ENCODE measurements around the gene CFAP90.
A peak's percentile ranks its signal among the peaks of the same experiment; 100 is the strongest.

Gene CFAP90

DNA sequence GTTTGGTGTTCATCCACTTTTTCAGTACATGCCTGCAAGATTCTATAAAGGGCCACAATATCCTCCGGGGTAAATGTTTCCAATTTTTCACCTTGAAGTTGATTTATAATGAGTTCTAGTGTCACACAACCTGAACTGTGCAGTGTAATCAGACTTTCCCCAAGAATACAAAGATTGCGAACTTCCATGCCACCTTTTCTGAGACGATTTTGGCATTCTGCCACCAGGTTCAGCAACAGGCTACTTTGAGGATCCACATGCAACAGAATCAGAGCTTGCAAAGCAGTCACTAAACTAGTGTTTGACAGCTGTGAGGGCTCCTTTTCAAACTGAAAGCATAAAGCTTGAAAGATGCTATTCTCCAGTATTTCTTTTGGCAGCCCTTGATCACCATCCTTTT lies 16.3 kb upstream of the CFAP90 start:
- Histone ChIP-seq H3K36me3 (replicated peaks) (peaks cover 7% of the 10 kb centered on the region), H3K27me3 (replicated peaks) (no peaks in the 10 kb centered on the region), H3K27ac (no peak overlapping the region), H3K4me3 (ENCODE audit: low read depth, low read length) (no peak overlapping the region)
- no peak for DNase-seq
- in situ Hi-C loops (cut with HindIII; ENCODE audit: low pct_ligation_motif_present, low sequenced_read_pairs) = no loop called here
- TF ChIP-seq, protein P1, sequence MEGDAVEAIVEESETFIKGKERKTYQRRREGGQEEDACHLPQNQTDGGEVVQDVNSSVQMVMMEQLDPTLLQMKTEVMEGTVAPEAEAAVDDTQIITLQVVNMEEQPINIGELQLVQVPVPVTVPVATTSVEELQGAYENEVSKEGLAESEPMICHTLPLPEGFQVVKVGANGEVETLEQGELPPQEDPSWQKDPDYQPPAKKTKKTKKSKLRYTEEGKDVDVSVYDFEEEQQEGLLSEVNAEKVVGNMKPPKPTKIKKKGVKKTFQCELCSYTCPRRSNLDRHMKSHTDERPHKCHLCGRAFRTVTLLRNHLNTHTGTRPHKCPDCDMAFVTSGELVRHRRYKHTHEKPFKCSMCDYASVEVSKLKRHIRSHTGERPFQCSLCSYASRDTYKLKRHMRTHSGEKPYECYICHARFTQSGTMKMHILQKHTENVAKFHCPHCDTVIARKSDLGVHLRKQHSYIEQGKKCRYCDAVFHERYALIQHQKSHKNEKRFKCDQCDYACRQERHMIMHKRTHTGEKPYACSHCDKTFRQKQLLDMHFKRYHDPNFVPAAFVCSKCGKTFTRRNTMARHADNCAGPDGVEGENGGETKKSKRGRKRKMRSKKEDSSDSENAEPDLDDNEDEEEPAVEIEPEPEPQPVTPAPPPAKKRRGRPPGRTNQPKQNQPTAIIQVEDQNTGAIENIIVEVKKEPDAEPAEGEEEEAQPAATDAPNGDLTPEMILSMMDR (IDR thresholded peaks at IDR 0.05; ENCODE audit: low read depth, low read length, missing control alignments) = no peak

DNA sequence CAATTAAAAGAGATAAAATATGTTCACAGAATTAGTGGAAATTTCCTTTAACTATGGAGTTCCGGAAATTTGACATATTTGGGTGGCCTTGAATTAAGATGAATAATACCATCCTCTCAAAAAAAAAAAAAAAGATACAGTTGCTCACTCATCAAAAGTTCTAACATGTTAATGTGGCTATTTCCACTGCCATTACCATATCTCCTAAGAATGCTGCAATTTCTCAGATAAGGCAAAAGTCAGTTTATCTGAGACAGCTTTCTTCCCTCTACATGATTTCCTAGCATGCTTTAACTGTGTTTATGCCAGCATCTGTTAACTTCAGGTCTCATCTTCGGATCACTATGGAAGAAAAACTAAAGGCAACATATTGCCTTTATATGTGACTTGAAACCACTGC lies 15.3 kb upstream of the CFAP90 start:
- DNase-seq = no peak
- peaks cover 16% of the 10 kb centered on the region for H3K36me3 ChIP-seq (replicated peaks)
- in situ Hi-C loops (cut with HindIII; ENCODE audit: low pct_ligation_motif_present, low sequenced_read_pairs) = no loop called here
- no peaks in the 10 kb centered on the region for H3K27me3 ChIP-seq (replicated peaks)
- TF ChIP-seq, protein P1 (IDR thresholded peaks at IDR 0.05; ENCODE audit: low read depth, low read length, missing control alignments) = no peak
- H3K27ac ChIP-seq = no peak overlapping the region
- no peak overlapping the region for H3K4me3 ChIP-seq (ENCODE audit: low read depth, low read length)

DNA sequence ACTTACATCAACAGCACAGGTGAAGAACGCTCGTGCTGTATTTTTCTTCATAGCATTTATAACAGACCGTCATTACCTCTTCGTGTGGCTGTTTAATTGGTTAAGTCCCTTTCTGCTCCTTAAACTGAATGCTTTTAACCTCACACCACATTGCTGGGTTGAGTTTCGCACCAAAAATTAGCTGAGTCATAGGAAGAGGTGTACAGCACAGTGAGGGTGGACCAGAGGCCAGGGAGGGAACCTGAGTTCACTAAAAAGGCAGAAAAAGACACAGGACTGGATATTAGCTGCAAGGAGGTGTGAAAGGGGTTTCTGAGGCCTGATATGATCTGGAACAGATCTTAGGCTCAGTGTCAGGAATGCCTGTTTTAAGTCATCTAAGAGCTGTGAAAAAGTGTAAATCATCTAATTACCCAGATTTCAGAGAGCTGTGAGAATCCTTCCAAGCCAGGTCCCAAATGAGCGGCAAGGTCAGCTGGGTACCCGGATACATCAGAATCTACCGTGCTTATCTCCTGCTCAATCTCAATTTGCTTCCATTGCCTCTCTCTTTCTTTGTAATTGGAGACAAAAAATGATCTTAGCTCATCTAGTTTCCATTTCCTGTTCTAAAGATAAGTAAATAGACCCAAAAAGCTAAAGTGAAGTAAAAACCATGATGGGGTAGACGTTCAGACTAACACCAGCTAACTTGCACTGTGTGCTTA lies 7.1 kb upstream of the CFAP90 start:
- no peak overlapping the region for H3K4me3 ChIP-seq (ENCODE audit: low read depth, low read length)

DNA sequence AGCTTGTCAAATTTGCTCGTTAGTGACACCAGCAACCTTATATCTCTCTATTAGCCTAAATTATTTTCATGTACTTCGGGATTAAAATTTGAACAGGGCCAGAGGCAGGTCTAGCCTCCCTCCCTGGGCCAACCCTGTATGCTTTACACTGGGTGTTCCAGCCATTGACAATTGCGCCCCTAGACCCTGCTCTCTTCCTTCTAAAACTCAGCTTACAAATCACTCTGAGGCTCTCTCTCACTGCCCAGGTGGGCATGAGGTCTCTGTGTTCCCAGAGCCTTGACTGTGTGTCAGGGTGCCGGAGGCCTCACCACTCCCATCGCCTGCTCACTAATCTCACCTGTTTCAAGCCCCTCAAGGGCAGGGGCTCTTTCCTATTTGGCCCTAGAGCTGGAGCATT lies 6.4 kb upstream of the CFAP90 start:
- no peak overlapping the region for H3K27ac ChIP-seq
- H3K27me3 ChIP-seq (replicated peaks) = no peaks in the 10 kb centered on the region
- H3K36me3 ChIP-seq (replicated peaks) = peaks cover 18% of the 10 kb centered on the region
- H3K4me3 ChIP-seq (ENCODE audit: low read depth, low read length) = no peak overlapping the region
- in situ Hi-C loops (cut with HindIII; ENCODE audit: low pct_ligation_motif_present, low sequenced_read_pairs) = no loop called here
- TF ChIP-seq, protein P1 (IDR thresholded peaks at IDR 0.05; ENCODE audit: low read depth, low read length, missing control alignments) = no peak
- DNase-seq = no peak

More for the DNA sequence above, 7.1 kb upstream of the CFAP90 start:
- no peak overlapping the region for H3K27ac ChIP-seq
- in situ Hi-C loops (cut with HindIII; ENCODE audit: low pct_ligation_motif_present, low sequenced_read_pairs) = no loop called here
- no peak for DNase-seq
- TF ChIP-seq, protein P1 (IDR thresholded peaks at IDR 0.05; ENCODE audit: low read depth, low read length, missing control alignments) = no peak
- no peaks in the 10 kb centered on the region for H3K27me3 ChIP-seq (replicated peaks)
- H3K36me3 ChIP-seq (replicated peaks) = peaks cover 25% of the 10 kb centered on the region

DNA sequence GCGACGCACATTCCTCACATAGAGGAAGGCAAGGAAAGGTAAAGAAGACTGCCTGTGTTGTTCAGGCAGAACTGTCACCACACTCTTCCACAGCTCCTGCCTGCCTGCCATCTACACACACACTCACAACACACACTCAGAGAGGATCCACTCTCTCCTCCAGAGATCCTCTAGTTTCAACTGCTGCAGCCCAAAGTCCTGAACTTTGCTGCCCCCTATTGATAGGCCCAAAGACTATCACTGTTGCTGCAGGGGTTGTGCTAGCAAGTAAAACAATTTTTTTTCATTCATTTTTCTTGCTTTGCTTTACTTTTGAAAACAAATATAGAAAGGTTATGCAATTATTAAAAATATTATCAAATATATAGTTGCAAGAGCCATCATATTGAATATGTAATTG lies 5.9 kb upstream of the CFAP90 start:
- Histone ChIP-seq H3K27ac (no peak overlapping the region), H3K4me3 (ENCODE audit: low read depth, low read length) (no peak overlapping the region), H3K27me3 (replicated peaks) (no peaks in the 10 kb centered on the region), H3K36me3 (replicated peaks) (peaks cover 15% of the 10 kb centered on the region)
- TF ChIP-seq, protein P1 (IDR thresholded peaks at IDR 0.05; ENCODE audit: low read depth, low read length, missing control alignments) = peak; percentile 74
- DNase-seq = no peak
- in situ Hi-C loops (cut with HindIII; ENCODE audit: low pct_ligation_motif_present, low sequenced_read_pairs) = no loop called here

DNA sequence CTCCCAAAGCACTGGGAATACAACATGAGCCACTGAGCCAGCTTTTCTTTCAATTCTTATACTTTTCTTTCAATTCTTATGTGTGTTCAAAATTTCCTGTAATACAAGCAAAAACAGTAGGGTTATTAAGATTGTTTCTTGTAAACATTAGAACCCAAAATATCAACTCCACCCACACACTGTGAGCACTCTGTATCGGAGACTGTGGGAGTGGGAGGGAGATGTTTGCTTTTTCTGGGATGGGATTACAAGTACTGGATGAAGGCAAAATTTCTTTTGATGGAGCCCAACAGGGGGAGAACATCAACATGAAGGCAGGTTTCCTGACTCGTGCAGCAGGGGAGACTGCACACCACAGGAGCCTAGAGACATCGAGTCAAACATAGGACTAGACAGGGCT lies 4.7 kb upstream of the CFAP90 start:
- Histone ChIP-seq H3K36me3 (replicated peaks) (peaks cover 8% of the 10 kb centered on the region), H3K27ac (no peak overlapping the region), H3K4me3 (ENCODE audit: low read depth, low read length) (no peak overlapping the region), H3K27me3 (replicated peaks) (no peaks in the 10 kb centered on the region)
- TF ChIP-seq, protein P1 (IDR thresholded peaks at IDR 0.05; ENCODE audit: low read depth, low read length, missing control alignments) = no peak
- in situ Hi-C loops (cut with HindIII; ENCODE audit: low pct_ligation_motif_present, low sequenced_read_pairs) = no loop called here
- DNase-seq = no peak

Data from brain microvascular endothelial cell (primary cell).